ENCODE results near the gene TECPR1. TPM values are rescaled to one million over a fixed set of nuclear protein-coding genes. Genes with fewer than 3 reads are reported as not detected.

The TECPR1 gene
- polyA plus RNA-seq, 1 donor: 28.6 TPM

- DNase-seq (ENCODE audit: low read depth): no peak
Measured at GRCh38 chr7:98211676-98212531, 40.1 kb downstream of the TECPR1 start.

DNA sequence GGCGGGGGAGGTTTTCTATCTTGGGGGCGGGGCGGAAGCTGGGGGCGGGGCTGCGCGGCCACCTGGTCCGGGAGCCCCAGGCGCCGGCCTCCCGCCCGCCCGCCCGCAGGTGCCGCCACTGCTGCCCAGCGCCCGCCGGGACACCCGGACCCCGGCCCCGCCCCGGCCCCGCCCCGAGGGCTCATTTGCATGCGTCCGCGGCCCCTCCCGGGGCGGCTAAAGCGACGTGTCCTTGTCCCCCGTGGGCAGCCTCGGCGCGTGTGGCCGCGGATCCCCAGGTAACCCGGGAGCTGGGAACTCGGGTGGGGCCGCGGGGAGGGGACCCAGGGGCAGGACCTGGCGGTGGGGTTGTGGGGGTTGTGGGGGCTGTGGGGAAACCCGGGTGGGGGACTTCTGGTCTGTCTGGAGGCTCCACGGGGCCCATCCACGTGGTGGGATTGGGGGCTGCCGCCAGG, 40.8 kb downstream of the TECPR1 start, which contains the start of gene BHLHA15:
TSS of gene BHLHA15 (plus strand) at position 219 of the 455 bp plus-strand sequence. CDS start 871 bp downstream, outside the sequence.
- no peak for DNase-seq (ENCODE audit: low read depth)

- no peak for DNase-seq (ENCODE audit: low read depth)
Measured at GRCh38 chr7:98210513-98211220, 41.4 kb downstream of the TECPR1 start.

GRCh38 chr7:98209166-98209920, 42.7 kb downstream of the TECPR1 start:
- no peak for DNase-seq (ENCODE audit: low read depth)

GRCh38 chr7:98206451-98207330, 45.3 kb downstream of the TECPR1 start:
- DNase-seq (ENCODE audit: low read depth): no peak

- DNase-seq (ENCODE audit: low read depth): no peak
Measured at GRCh38 chr7:98205162-98205845, 46.7 kb downstream of the TECPR1 start.

DNA sequence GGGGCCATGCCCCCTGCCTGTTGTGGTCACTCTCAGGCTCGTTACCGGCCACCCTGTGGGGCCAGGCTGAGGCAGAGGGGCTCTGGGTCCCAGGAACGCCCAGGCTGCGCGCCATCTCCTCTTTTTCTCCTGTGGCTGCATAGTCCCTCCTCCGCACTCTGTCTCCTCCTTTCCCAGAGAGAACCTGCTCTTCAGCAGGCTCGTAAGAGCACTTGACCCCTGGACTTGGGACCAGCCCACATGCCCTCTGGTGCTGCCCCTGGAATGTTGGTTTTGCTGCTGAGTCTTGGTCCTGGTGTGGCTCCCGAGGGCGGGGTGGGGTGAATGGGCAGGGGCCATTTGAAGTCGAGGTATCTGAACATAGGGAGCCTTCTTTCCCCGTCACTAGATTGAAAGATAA, 47.4 kb downstream of the TECPR1 start:
- DNase-seq (ENCODE audit: low read depth): no peak

DNA sequence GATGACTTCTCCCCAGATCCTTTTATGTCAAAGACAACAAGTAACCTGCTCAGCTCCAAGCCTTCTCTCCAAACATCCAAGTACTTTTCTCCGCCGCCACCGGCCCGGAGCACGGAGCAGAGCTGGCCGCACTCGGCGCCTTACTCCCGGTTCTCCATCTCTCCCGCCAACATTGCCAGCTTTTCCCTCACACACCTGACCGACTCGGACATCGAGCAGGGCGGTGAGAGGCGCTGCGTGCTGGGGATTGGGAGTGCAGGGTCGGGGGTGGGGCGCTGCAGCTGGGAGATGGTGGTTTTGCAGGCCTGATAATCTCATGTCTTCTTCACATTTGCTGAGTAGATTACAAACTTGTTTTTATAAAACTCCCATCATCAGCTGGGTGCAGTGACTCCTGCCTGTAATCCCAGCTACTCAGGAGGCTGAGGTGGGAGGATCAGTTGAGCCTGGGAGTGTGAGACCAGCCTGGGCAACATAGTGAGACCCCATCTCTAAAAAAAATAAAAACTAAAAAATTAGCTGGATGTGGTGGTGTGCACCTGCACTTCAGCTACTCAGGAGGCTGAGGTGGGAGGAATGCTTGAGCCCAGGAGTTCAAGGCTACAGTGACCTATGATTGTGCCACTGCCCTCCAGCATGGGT, 47.9 kb downstream of the TECPR1 start:
- DNase-seq (ENCODE audit: low read depth): no peak

GRCh38 chr7:98203261-98203963, 48.6 kb downstream of the TECPR1 start:
- no peak for DNase-seq (ENCODE audit: low read depth)

GRCh38 chr7:98202367-98203195, 49.5 kb downstream of the TECPR1 start:
- no peak for DNase-seq (ENCODE audit: low read depth)

DNA sequence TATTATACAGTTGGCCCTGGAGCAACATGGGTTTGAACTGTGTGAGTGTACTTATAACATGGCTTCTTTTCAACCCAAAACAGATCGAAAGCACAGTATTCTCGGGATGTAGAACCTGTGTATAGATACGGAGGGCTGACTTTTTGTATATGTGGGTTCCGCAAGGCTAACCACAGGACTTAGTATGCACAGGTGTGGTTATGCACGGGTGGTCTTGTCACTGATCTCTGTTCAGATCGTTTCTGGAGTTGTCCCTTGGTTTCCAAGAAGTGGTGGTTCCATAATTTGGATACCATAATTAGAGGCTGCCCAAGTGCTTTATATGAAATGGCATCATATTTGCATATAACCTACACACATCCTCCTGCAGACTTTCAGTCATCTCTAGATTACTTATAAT, 51.7 kb downstream of the TECPR1 start:
- DNase-seq (ENCODE audit: low read depth): no peak

GRCh38 chr7:98199131-98199530, 52.9 kb downstream of the TECPR1 start:
- no peak for DNase-seq (ENCODE audit: low read depth)

DNA sequence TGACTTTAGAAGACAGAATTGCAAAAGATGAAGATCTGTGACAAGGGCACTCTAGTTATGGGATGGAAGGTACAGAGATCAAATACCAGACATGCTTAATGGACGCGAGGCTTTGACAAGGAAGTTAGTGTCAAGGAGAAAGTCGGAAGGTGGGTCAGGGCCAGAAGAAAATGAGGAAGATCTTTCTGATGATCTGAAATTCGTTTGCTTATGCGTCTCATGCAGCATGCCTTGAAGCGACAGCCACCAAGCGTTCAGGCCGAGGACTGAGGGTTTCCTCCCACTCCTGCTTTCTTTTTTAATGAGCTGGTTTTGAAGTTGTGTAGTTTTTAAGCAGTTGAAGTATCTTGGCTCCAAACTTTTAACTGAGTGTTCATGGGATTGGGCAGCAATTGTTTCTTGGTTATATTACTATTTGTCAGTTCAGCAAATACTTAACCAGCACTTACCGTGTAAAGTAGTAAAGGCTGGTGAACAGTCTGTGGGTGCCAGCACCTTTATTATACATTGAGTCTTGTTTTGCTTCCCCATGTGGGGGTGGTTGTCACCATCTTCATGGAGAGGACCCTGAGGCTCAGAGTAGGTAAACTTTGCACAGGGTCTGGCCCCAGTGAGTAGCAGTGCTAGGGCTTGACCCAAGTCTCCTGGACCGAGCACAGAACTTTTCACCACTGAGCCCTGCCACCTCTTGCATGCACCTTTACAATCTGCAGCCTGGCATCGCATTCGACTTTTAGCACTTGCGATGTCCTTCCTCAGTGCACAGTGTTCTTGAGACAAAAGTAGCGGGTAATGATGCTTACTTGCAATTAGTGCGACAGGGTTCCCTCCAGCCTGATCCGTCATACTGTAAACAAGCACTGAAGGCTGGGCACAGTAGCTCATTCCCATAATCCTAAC, 55.1 kb downstream of the TECPR1 start:
- DNase-seq (ENCODE audit: low read depth): no peak

DNA sequence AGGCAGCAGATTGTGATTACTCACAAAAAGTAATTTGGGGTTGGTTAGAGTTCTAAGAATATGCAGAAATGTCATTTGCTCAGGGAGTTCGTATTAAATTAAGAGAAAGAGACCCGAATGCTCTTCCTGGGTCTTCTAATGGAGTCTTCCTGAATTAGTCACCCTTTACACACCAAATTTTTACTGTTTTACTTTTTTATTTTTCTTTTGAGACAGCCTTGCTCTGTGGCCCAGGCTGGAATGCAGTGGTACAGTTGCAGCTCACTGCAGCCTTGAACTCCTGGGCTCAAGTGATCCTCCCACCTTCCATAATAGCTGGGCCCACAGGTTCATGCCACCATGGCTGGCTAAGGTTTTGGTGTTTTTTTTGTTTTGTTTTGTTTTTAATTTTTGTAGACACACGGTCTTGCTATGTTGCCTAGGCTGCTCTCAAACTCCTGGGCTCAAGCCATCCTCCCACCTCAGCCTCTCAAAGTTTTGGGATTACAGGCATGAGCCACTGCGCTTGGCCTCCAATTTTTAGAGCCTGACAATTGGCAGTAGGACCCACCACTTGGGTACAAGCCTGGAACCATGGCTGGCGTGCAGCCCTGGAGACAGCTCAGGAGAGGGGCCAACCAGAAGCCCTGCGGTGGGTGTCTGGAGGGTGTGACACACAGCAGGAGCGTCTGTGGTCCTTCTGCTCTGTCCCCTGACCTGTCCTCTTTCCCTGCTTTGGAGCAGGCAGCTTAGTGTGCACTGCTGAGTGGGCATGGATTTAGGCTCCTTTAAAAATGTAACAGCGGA, 57.2 kb downstream of the TECPR1 start:
- no peak for DNase-seq (ENCODE audit: low read depth)

DNA sequence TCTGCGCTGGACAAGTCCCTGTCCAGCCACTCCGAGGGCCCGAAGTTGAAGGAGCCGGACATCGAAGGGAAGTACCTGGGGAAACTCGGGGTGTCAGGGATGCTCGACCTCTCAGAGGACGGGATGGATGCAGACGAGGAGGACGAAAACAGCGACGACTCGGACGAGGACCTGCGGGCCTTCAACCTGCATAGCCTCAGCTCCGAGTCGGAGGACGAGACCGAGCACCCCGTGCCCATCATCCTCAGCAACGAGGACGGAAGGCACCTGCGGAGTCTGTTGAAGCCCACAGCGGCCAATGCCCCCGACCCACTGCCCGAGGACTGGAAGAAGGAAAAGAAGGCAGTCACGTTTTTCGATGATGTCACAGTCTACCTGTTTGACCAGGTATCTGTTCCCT, 57.8 kb downstream of the TECPR1 start:
- DNase-seq (ENCODE audit: low read depth): no peak

GRCh38 chr7:98193474-98194180, 58.4 kb downstream of the TECPR1 start:
- no peak for DNase-seq (ENCODE audit: low read depth)
